ENCODE data around the gene PARL.

DNA sequence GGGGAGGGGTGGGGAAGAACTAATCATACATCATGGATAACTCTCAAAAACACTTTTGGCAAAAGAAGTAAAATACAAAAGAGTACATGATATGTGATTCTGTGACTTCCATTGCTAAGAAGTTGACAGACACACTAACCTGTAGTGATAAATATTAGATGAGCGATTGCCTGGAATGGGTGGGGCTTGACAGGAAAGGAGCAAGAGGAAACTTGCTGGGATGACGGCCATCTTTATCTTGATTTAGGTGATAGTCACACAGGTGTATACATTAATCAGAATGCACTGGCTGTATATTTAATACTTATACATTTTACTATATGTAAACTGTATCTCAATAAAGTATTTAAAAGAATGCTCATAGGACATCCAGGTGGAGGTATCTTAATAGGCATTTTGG is 13.1 kb downstream of the PARL start:
- TF ChIP-seq, protein P1, sequence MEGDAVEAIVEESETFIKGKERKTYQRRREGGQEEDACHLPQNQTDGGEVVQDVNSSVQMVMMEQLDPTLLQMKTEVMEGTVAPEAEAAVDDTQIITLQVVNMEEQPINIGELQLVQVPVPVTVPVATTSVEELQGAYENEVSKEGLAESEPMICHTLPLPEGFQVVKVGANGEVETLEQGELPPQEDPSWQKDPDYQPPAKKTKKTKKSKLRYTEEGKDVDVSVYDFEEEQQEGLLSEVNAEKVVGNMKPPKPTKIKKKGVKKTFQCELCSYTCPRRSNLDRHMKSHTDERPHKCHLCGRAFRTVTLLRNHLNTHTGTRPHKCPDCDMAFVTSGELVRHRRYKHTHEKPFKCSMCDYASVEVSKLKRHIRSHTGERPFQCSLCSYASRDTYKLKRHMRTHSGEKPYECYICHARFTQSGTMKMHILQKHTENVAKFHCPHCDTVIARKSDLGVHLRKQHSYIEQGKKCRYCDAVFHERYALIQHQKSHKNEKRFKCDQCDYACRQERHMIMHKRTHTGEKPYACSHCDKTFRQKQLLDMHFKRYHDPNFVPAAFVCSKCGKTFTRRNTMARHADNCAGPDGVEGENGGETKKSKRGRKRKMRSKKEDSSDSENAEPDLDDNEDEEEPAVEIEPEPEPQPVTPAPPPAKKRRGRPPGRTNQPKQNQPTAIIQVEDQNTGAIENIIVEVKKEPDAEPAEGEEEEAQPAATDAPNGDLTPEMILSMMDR (conservative IDR thresholded peaks at IDR 0.05; ENCODE audit: low read depth, low read length) = no peak
- TF ChIP-seq EZH2phosphoT487 (IDR thresholded peaks at IDR 0.05; ENCODE audit: borderline replicate concordance, low read length) = no peak
- TF ChIP-seq EZH2 (IDR thresholded peaks at IDR 0.05; ENCODE audit: low read length, unreplicated experiment) = no peak
